Left cardiac atrium (tissue), 2 donors: ENCODE results near the gene PTGDR. TPM values are rescaled to one million over a fixed set of nuclear protein-coding genes. Genes with fewer than 3 reads are reported as not detected.

ENCODE experiments used
- total RNA-seq, 2 donors: library from RNA; stranded (reverse); fragmentation: NEBNext Ultra II Directional; extraction: Animal tissue kit (Norgen Biotek cat#: 25700); gene quantifications; one replicate each; pipeline ENCODE4 v1.2.1, GENCODE V29; 2021
- donor health status: DM: no; HTN: yes; CAD: no; lungs with severe emphysema.
- donor health status: DM: yes; HTN: yes; CAD: no.

Gene PTGDR
- total RNA-seq, 2 donors from 2014 or later, result 0.52 to 0.85 TPM

Other genes starting within 250 kb of the PTGDR start
- gene NID2, start 198.6 kb upstream of the PTGDR start, total RNA-seq, result 10 to 100 TPM; 29.4 to 42.1 TPM
- 1 to 10 TPM; 2.3 to 2.4 TPM for gene PTGER2, start 46.6 kb downstream of the PTGDR start, total RNA-seq